GM19452 (cell line): Measurements from ENCODE around the gene PFDN4.
"Not testable (repeated sequence)": the region's sequence is repeated elsewhere in the genome, so short reads cannot be mapped to it uniquely, and the experiment has no call there.

Experiments
- ATAC-seq: cut with Tn5 transposase; IDR thresholded peaks from one replicate; pipeline ENCODE4 v1.9.1; 2021; ENCODE audit not compliant: unreplicated experiment

The PFDN4 gene

GRCh38 chr20:54265791-54266190, 57.9 kb downstream of the PFDN4 start:
- not testable (repeated sequence) for ATAC-seq

- ATAC-seq: no peak
These were observed 59.0 kb downstream of the PFDN4 start for GRCh38 chr20:54266844-54267243.

- ATAC-seq: no peak
These were observed 59.7 kb downstream of the PFDN4 start for GRCh38 chr20:54267483-54268003.

GRCh38 chr20:54268941-54269340, 61.1 kb downstream of the PFDN4 start:
- ATAC-seq: no peak
